AG04449 (cell line): ENCODE measurements around the gene SCARB1.
"Not testable (repeated sequence)": the region's sequence is repeated elsewhere in the genome, so short reads cannot be mapped to it uniquely, and the experiment has no call there.

Experiments used
- CTCF ChIA-PET: fragments of 350-600 bp; formaldehyde crosslinking; extraction: SDS; loops from one replicate; lab custom pipeline; 2021; ENCODE audit warnings: antibody characterized with exemption; lab: Yijun Ruan, JAX
- POLR2A ChIA-PET: fragments of 400-600, 350-600 bp; formaldehyde crosslinking; extraction: SDS; loops from one replicate; lab custom pipeline; 2020; ENCODE audit warnings: antibody characterized with exemption, inconsistent platforms; lab: Yijun Ruan, JAX
- DNase-seq: peaks from one replicate; pipeline ENCODE4 v3.0.0-alpha.2; 2010; ENCODE audit warnings: low read depth, low spot score
- H3K4me3 ChIP-seq: 2 replicates; pipeline ENCODE4 v1.5.1; 2011; ENCODE audit warnings: low read depth, mild to moderate bottlenecking, control low read depth, low read length
- TF ChIP-seq, protein P1 (sequence below): IDR thresholded peaks from one replicate; pipeline ENCODE4 v1.5.1; 2011; ENCODE audit warnings: mild to moderate bottlenecking, moderate library complexity, low read length, control low read depth, inconsistent platforms; ENCODE audit not compliant: insufficient read depth; ENCODE audit errors: missing control alignments

Gene SCARB1

DNA sequence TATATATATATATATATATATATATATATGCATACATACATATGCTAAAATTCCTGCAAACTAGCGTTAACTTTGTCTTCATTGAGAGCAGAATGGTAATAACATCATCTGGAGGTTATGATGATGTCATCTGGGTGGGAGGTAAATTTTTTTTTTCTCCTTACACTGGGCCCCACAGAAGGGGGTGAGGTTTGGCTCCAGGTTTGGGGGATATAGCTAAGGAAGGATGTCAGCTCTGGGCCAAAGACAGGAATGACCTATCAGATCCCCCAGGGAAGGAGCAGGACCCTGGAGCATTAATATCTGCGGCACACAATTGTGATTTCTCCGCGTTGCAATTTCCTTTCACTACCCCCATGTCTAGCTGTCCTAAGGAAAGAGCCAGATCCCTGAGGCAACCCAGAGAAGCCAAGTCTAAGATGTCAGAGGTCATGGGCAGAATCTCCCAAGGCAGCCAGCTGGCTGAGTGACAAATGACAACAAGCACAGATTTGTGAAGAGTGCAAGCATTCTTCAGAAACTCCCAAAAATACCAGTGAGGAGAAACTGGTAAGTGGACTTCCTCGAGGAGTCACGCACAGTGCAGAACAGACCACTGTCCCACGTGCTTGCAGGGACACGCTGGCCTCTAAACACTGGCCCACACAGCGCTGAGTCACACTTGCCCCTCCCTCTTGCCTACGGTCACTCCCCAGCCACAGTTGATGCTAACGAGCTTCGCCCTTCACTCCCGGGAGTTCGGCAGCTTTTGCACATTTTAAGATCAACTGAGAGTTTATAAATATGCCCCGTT is 40.8 kb upstream of the SCARB1 start:
- ChIA-PET POLR2A (interaction anchor here (0.6 to 2.0 kb wide), 4 partner anchors 10 to 864 kb away, joined by 3 to 12 read pairs (median 4); partner anchors contain the start of gene UBC), CTCF (interaction anchor here (0.7 to 4.1 kb wide), 11 partner anchors 9 to 868 kb away, joined by 3 to 127 read pairs (median 7); no protein-coding TSS in a partner anchor)
- no peak for DNase-seq
- TF ChIP-seq, protein P1, sequence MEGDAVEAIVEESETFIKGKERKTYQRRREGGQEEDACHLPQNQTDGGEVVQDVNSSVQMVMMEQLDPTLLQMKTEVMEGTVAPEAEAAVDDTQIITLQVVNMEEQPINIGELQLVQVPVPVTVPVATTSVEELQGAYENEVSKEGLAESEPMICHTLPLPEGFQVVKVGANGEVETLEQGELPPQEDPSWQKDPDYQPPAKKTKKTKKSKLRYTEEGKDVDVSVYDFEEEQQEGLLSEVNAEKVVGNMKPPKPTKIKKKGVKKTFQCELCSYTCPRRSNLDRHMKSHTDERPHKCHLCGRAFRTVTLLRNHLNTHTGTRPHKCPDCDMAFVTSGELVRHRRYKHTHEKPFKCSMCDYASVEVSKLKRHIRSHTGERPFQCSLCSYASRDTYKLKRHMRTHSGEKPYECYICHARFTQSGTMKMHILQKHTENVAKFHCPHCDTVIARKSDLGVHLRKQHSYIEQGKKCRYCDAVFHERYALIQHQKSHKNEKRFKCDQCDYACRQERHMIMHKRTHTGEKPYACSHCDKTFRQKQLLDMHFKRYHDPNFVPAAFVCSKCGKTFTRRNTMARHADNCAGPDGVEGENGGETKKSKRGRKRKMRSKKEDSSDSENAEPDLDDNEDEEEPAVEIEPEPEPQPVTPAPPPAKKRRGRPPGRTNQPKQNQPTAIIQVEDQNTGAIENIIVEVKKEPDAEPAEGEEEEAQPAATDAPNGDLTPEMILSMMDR = no peak
- no peak overlapping the region for H3K4me3 ChIP-seq

DNA sequence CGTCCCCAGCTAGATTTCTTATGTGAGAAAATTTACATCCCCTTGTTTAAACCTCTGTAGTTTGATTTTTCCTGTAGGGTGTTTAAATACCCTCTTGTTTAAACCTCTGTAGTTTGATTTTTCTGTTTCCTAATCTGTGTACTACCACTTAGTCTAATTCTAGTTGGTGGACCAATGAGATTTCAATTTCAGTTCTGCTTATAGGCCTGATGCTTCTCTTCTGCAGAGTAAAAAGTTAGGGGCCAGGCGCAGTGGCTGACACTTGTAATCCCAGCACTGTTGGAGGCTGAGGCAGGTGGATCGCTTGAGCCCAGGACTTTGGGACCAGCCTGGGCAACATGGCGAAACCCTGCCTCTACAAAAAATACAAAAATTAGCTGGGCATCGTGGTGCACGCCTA is 39.3 kb upstream of the SCARB1 start:
- no peak for DNase-seq
- ChIA-PET CTCF (interaction anchor here (0.9 to 1.6 kb wide), 3 partner anchors 9 to 116 kb away, joined by 4 to 9 read pairs (median 4); no protein-coding TSS in a partner anchor), POLR2A (no interaction called here)
- H3K4me3 ChIP-seq = no peak overlapping the region
- TF ChIP-seq, protein P1 = no peak

DNA sequence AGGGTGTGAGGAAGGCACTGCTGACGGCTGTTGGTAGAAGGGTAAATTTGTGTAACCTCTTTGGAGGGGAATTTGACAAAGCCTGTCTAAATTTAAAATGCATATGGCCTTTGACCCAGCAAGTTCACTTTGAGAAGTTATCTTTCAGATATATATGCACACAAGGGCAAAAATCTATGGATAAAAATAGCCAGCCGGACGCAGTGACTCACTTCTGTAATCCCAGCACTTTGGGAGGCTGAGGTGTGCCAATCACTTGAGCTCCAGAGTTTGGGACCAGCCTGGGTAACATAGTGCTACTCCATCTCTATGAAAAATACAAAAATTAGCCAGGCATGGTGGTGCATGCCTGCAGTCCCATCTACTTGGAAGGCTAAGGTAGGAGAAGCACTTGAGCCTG is 37.3 kb upstream of the SCARB1 start:
- DNase-seq = no peak
- CTCF ChIA-PET = interaction anchor here (1.1 to 1.4 kb wide), 2 partner anchors 9 to 39 kb away, joined by 4 to 5 read pairs; no protein-coding TSS in a partner anchor
- no peak overlapping the region for H3K4me3 ChIP-seq
- POLR2A ChIA-PET = no interaction called here
- TF ChIP-seq, protein P1 = no peak

DNA sequence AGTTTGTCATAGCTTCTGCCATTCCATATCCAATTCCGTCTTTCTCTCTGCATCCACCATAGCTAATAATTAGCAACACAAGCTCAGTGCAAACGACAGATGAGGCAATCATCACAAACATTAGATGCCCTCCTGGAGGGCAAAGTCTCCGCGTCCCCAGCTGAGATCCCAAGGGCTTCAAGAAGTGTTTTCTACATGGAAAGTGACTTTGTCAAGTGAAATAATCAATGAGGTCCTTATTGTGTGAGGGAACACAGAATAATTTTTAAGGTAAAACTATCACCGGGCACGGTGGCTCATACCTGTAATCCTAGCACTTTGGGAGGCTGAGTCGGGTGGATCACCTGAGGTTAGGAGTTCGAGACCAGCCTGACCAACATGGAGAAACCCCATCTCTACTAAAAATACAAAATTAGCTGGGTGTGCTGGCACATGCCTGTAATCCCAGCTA is 36.7 kb upstream of the SCARB1 start:
- POLR2A ChIA-PET, H3K4me3 ChIP-seq, DNase-seq: not testable (repeated sequence)
- CTCF ChIA-PET = interaction anchor here (1.1 to 1.6 kb wide), 4 partner anchors 13 to 128 kb away, joined by 3 to 5 read pairs (median 4); no protein-coding TSS in a partner anchor

DNA sequence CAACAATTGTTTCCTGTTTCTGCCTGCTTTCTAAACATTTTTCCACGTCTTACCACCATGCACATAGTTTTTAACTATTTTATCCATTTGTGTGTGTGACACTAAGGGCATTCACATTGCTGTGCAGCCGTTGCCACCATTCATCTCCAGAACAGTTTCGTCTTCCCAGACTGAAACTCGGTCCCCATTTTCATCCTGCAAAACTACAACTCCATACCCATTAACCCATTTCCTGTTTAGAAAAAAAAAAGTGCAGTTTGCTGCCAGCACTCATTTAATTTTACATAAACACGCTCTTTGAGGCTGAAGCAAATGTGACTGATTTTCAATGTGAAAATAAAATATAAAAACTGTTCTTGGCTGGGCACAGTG is 35.2 kb upstream of the SCARB1 start:
- no peak for DNase-seq
- ChIA-PET CTCF (interaction anchor here (1.6 kb wide), 1 partner anchor 20 kb away, joined by 3 read pairs; no protein-coding TSS in a partner anchor), POLR2A (interaction anchor here (1.1 kb wide), 1 partner anchor 60 kb away, joined by 3 read pairs; no protein-coding TSS in a partner anchor)
- TF ChIP-seq, protein P1 = no peak
- no peak overlapping the region for H3K4me3 ChIP-seq

DNA sequence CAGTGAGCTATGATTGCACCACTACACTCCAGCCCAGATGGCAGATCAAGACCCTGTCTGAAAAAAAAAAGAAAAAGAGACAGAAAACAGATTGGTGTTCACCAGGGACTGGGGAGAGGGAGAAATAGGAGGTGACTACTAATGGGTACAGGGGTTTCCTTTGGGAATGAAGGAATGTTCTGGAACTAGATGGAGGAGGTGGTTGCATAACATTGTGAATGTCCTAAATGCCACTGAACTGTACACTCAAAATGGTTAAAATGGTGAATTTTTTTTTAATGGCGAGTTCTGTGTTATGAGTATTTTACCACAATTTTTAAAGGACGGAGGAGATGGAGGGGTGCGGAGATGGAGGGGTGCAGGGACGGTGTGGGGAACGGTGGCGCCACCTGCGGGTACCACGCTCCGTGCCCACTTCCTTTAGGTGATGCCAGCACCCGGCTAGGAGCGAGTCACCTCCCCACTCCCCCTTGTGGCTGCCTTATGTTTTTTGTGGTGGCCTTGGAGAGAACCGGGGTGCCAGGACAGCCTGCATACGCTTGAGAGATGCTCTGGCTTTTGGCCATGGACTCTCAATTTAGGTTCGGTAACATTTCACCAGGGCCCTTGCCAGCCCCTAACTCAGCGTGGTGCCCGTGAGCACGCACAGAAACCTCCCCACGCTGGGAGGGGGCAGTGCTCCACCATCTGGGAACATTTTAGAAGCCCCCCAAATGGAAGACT is 34.7 kb upstream of the SCARB1 start:
- ChIA-PET POLR2A (no interaction called here), CTCF (interaction anchor here (1.0 kb wide), 1 partner anchor 8 kb away, joined by 6 read pairs; no protein-coding TSS in a partner anchor)
- DNase-seq = no peak
- TF ChIP-seq, protein P1 = peak; percentile 69
- no peak overlapping the region for H3K4me3 ChIP-seq
